ENCODE results near the gene SLC38A5.

The SLC38A5 gene

DNA sequence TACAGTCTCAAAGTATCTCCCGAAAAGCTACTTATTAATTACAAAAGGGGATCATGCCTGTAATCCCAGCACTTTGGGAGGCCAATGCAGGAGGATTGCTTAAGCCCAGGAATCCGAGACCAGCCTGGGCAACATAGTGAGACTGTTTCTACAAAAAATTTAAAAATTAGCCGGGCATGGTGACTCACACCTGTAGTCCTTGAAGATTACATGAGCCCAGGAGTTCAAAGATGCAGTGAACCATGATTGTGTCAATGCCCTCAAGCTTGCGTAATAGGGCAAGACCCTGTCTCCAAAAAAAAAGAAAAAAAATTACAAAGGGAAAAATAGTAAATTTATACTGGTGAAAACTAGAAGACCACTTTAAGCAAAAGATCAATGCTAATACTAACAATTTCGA is 35.4 kb upstream of the SLC38A5 start:
- Histone ChIP-seq H3K9ac (no peak overlapping the region), H3K4me3 (ENCODE audit: low read depth, low read length) (no peak overlapping the region), H3K36me3 (ENCODE audit: control insufficient read depth, insufficient read depth, low read length) (no peaks in the 10 kb centered on the region), H3K4me1 (no peaks in the 10 kb centered on the region), H3K79me2 (no peaks in the 10 kb centered on the region), H3K27me3 (ENCODE audit: control insufficient read depth, insufficient read depth, low read length) (no peaks in the 10 kb centered on the region), H3K4me2 (ENCODE audit: low read length) (no peak overlapping the region), H3K27ac (peak overlapping the region; percentile 11), H2AFZ (no peak overlapping the region), H3K9me3 (ENCODE audit: control insufficient read depth, low read length) (no peaks in the 10 kb centered on the region)
- TF ChIP-seq, protein P1, sequence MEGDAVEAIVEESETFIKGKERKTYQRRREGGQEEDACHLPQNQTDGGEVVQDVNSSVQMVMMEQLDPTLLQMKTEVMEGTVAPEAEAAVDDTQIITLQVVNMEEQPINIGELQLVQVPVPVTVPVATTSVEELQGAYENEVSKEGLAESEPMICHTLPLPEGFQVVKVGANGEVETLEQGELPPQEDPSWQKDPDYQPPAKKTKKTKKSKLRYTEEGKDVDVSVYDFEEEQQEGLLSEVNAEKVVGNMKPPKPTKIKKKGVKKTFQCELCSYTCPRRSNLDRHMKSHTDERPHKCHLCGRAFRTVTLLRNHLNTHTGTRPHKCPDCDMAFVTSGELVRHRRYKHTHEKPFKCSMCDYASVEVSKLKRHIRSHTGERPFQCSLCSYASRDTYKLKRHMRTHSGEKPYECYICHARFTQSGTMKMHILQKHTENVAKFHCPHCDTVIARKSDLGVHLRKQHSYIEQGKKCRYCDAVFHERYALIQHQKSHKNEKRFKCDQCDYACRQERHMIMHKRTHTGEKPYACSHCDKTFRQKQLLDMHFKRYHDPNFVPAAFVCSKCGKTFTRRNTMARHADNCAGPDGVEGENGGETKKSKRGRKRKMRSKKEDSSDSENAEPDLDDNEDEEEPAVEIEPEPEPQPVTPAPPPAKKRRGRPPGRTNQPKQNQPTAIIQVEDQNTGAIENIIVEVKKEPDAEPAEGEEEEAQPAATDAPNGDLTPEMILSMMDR (IDR thresholded peaks at IDR 0.05) = no peak

DNA sequence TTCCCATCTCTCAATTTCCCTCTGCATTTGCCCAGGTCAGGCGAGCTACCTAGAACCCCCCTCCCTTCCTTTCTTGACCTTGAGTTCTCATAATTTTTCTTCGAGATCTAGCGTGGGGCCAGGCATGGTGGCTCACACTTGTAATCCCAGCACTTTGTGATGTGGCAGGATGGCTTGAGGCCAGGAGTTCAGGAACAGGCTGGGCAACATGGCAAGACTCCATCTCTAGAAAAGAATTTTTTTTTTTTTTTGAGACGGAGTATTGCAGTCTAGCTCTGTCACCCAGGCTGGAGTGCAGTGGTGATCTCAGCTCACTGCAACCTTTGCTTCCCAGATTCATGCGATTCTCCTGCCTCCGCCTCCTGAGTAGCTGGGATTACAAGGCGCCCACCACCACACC is 34.2 kb upstream of the SLC38A5 start:
- TF ChIP-seq, protein P1 (IDR thresholded peaks at IDR 0.05) = no peak
- Histone ChIP-seq H3K79me2 (no peaks in the 10 kb centered on the region), H3K36me3 (ENCODE audit: control insufficient read depth, insufficient read depth, low read length) (no peaks in the 10 kb centered on the region), H2AFZ (no peak overlapping the region), H3K4me3 (ENCODE audit: low read depth, low read length) (no peak overlapping the region), H3K9me3 (ENCODE audit: control insufficient read depth, low read length) (no peaks in the 10 kb centered on the region), H3K27me3 (ENCODE audit: control insufficient read depth, insufficient read depth, low read length) (no peaks in the 10 kb centered on the region), H3K27ac (no peak overlapping the region), H3K9ac (no peak overlapping the region), H3K4me2 (ENCODE audit: low read length) (no peak overlapping the region), H3K4me1 (no peaks in the 10 kb centered on the region)

DNA sequence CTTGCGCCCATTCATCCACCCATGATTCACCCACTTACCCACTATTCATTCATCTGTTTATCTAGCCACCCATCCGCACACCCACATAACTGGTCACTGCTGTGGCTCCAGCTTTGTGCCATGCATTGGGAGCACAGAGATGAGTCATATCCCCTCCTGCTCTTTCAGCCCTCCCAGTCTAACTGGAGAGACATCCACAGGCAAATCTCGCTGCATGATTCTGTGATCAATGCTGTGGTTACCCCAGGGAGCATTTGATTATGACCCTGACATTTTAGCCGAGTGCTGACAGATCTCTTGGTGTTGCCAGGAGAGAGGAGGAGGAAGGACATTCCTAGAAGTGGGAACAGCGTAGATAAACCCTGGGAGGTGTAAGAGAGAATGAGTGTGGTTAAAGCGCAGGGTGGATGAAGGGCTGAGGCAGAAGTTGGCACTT is 28.3 kb upstream of the SLC38A5 start:
- TF ChIP-seq, protein P1 (IDR thresholded peaks at IDR 0.05) = no peak
- Histone ChIP-seq H3K4me3 (ENCODE audit: low read depth, low read length) (no peak overlapping the region), H3K4me1 (no peaks in the 10 kb centered on the region), H3K36me3 (ENCODE audit: control insufficient read depth, insufficient read depth, low read length) (no peaks in the 10 kb centered on the region), H3K27ac (no peak overlapping the region), H3K9me3 (ENCODE audit: control insufficient read depth, low read length) (no peaks in the 10 kb centered on the region), H3K27me3 (ENCODE audit: control insufficient read depth, insufficient read depth, low read length) (no peaks in the 10 kb centered on the region), H2AFZ (no peak overlapping the region), H3K79me2 (no peaks in the 10 kb centered on the region), H3K9ac (no peak overlapping the region), H3K4me2 (ENCODE audit: low read length) (no peak overlapping the region)

DNA sequence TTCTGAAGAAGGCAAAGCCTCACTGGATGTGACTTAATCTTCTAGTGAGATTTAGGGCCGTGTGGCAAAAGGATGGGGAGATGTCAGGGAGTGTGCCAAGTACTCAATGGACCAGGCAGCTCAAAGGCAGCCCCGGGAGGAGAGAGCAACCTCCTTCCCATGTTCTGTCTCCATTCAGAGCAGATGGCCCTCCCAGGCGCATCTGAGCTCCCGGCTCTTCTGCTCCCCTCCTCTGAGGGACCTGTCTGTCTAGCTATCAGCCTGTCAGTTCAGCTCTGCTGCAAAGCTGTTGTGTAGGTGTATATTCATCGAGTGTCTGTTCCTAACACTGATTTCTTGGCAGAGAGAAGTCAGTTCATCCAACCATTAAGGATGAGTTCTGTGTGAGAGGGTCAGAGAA is 27.8 kb upstream of the SLC38A5 start:
- H3K4me1 ChIP-seq = no peaks in the 10 kb centered on the region
- H3K27ac ChIP-seq = no peak overlapping the region
- no peak overlapping the region for H3K9ac ChIP-seq
- no peaks in the 10 kb centered on the region for H3K79me2 ChIP-seq
- H3K36me3 ChIP-seq (ENCODE audit: control insufficient read depth, insufficient read depth, low read length) = no peaks in the 10 kb centered on the region
- TF ChIP-seq, protein P1 (IDR thresholded peaks at IDR 0.05) = no peak
- H3K4me2 ChIP-seq (ENCODE audit: low read length) = no peak overlapping the region
- H2AFZ ChIP-seq = no peak overlapping the region
- H3K27me3 ChIP-seq (ENCODE audit: control insufficient read depth, insufficient read depth, low read length) = no peaks in the 10 kb centered on the region
- no peaks in the 10 kb centered on the region for H3K9me3 ChIP-seq (ENCODE audit: control insufficient read depth, low read length)
- no peak overlapping the region for H3K4me3 ChIP-seq (ENCODE audit: low read depth, low read length)

DNA sequence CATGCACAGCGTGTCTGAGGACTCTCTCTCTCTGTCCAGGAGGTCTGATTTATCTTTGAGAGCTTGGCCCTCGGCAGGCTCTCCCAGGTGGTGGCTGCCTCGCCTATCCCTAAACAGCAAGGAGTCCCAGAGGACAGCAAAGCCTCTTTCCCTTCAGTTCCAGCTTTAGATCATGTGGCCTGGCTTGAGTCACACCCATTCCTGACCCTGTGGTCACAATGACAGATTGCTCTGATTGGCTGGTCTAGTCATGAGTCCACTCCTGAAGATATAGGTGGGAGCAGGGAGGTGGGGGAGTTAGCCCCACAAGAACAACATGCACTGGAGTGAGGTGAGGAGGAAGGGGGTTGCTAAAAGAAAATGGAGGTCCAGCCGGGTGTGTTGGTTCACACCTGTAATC is 26.6 kb upstream of the SLC38A5 start:
- H3K27ac ChIP-seq = no peak overlapping the region
- H3K36me3 ChIP-seq (ENCODE audit: control insufficient read depth, insufficient read depth, low read length) = no peaks in the 10 kb centered on the region
- H3K79me2 ChIP-seq = no peaks in the 10 kb centered on the region
- no peak overlapping the region for H3K4me3 ChIP-seq (ENCODE audit: low read depth, low read length)
- no peaks in the 10 kb centered on the region for H3K27me3 ChIP-seq (ENCODE audit: control insufficient read depth, insufficient read depth, low read length)
- H3K9me3 ChIP-seq (ENCODE audit: control insufficient read depth, low read length) = no peaks in the 10 kb centered on the region
- no peaks in the 10 kb centered on the region for H3K4me1 ChIP-seq
- TF ChIP-seq, protein P1 (IDR thresholded peaks at IDR 0.05) = no peak
- H3K9ac ChIP-seq = no peak overlapping the region
- no peak overlapping the region for H2AFZ ChIP-seq
- H3K4me2 ChIP-seq (ENCODE audit: low read length) = no peak overlapping the region
